Femur (tissue), 1 donor: ENCODE results near the gene BAIAP3.

Experiments used
- DNase-seq: peaks from one replicate; pipeline ENCODE4 v3.0.0-alpha.2; 2017

BAIAP3 gene

DNA sequence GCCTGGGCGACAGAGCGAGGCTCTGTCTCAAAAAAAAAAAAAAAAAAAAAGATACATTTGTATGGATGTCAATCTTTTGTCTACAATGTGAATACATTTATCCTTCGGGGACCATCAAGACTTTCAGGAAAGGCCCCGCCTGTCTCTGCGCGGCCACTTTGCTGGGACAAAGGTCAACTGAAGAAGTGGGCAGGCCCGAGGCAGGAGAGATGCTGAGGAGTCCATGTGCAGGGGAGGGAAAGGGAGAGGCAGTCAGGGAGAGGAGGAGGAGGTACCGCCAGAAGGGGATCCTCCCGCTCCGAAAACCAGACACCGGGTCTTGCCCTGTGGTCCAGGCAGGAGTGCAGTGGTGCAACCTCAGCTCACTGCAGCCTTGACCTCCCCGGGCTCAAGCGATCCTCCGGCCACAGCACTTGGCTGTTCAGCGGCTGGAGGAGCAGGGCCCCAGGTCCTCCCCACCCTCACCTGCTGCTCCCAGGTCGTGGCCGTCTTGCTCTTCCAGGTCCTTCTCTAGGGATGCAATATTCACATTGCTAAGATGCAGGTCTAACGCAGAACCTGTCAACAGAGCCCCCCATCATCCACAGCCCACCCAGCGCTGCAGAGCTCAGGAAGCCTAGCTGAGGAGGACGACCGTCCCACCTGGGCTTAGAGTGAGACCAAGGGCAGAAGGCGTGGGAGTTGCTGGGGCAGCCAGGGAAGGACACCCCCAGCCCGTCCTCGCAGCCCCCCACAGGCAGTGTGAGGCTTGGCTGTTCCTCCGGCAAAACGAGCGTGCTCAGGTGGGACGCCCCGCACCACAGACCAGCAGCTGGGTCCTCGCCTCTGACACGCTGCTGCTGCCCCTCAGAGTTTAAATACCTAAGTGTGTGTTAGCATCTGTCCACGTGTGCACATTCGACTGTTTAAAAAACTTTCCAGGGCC, 37.9 kb downstream of the BAIAP3 start:
- no peak for DNase-seq

DNA sequence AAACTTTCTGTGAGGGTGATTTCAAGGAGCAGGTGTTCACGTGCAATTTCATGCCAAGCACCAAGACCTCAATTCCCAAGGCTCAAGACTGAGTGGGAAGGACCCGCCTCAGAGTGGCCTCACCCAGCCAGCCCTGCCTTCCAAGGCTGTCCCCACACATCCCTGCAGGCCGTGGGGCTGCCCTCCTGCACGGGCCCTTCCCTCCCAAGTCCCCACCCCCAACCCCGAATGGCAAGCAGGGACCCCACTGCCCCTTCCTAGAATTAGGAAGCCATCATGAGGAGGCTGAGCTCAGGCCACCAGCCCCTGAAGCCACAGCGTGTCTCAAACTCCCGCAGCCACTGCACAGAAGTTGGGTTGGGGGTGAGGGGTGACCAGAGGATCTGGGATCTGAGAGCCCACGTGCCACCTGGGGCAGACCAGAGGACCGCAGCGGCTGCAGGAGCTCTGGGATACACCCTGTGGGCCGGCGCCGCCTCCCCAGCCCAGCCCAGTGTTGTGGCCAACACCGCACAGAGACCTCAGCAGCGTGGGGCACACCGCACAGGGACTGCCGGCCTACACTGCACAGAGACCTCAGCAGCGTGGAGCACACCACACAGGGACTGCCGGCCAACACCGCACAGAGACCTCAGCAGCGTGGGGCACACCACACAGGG, 39.0 kb downstream of the BAIAP3 start:
- DNase-seq: no peak

DNA sequence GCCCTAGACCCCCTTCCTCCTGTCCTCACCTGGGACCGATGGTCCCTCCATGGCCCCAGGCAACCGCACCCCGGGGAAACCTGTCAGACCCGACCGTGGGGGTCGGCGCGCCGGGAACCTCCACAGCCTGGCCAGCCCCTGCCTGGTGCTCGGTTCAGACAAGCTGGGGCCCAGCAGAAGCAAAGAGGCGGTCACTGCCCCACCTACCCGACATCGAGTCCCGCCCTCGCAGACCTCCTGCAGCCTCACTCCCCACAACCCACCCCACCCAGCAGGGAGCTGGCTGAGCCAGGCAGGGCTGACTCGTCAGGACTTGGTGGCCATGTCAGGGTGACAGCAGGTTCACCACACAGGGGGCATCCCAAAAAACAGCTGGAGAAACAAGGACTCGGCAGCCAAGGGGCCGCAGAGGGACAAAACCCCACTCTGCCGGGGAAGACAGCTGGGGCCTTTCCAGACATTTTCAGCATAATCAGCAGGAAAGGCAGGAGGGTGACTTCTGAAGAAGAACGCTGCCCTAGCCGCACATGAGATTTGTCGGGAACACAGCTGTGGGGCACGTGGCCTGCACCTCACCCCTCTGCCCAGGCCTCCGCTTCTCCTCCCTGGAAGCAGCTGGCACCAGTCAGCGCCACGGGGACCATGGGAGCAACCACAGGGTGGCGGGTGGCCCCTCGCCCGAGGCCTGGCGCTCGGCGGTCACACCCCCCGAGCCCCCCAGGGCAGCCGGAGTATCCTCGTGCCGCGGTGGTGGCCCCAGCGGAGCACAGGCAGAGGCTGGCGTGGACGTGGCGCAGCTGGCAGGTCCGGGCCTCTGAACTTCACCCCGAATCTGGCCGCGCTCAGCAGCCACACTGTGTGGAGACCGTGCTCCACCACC, 41.2 kb downstream of the BAIAP3 start:
- DNase-seq: peak; percentile 19

DNA sequence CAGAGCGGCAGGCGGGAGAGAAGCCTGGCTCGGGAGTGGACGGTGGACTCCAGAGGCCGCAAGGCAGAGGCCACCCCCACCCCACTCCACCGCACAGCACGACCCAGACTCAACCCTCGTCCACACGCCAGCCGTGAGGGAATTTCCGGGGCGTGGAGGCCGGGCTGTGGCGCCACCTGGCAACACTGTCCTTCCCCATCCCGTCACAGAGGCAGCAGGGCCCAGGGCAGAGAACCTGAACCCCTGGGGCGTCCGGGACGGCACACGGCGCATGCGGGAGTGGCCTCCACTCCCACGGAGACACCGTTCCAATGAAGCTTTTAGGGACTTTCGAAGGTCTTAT, 41.8 kb downstream of the BAIAP3 start:
- DNase-seq: no peak

DNA sequence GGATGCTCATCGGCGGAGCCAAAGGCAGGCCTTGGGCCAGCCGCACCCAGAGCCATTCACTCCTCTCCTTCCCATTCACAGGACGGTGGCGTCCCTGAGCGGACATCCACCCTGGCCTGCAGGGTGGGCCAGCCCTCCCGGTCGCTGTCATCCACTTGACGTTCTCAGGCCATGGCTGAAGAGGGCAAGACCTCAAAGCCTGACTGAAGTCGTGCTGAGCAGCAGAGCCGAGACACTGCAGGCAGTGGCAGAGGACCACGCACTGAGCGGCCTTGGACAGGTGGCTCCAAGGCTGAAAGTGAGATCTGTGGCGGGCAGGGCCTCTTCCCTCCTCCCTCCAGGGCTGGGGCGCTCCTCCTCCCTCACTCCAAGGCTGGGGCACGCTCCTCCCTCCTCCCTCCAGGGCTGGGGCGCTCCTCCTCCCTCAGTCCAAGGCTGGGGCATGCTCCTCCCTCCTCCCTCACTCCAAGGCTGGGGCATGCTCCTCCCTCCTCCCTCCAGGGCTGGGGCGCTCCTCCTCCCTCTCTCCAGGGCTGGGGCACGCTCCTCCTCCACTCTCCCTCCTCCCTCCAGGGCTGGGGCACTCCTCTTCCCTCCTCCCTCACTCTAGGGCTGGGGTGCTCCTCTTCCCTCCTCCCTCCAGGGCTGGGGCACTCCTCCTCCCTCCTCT, 42.4 kb downstream of the BAIAP3 start:
- DNase-seq: no peak

DNA sequence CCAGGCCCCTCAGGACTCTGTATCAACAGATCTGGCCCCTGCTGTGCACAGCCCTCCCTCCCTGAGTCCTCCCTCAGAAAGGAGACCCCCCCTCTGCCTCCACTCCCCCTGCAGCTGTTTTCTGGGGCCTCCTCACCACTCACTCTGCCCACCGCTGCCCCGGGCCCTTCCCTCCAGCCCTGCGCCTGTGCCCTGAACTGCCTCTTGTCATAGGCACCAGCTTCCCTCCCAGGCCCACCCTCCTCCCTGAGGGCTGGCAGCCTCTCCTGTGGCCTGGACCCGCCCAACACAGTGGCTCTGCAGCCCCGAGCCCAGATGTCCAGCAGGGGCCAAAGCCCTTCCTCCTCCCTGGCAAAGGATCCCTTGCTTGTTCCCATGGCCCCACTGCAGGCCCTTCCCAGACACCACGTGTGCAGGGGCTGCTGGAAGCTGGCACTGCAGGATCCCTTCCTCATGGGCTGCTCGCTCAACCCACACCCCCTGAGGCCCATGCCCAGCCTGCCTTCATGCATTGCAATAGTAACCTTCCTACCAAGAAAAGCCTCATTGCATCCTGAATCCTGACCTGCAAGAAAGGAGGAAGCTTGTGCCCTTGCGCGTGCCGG, 44.1 kb downstream of the BAIAP3 start:
- DNase-seq: no peak

DNA sequence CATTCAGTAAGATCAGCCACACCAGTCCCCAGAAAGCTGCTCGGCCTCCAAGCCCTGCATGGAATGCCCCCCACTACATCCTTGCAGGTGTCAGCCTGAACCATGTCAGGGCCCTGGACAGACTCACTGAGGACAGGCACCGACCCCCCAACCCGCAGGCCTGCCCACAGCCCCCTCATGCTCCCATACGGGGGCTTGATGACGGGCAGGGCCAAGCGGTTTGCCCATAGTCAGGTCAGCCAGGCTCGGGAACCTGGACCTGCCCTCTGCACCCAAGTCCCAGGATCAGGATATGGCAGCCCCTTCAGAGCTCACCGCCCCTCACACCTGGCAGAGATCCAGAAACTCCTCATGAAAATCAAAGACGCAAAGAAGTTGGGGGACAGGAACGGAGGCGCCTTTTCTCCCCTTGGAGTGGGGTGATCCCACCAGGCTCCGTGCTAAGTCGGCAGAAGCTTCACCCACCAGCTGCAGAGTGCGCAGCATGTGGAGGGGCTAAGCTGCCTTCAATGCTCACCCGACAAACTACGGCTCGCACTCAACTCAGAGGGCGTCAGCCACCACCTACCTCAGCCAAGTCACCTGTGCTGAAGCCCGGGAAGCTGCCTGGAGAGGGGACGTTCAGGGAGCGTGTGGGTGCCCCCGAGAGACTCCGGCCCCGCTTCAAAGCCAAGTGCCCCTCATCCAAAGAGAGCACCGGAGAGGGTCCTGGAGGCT, 44.8 kb downstream of the BAIAP3 start:
- DNase-seq: no peak

DNA sequence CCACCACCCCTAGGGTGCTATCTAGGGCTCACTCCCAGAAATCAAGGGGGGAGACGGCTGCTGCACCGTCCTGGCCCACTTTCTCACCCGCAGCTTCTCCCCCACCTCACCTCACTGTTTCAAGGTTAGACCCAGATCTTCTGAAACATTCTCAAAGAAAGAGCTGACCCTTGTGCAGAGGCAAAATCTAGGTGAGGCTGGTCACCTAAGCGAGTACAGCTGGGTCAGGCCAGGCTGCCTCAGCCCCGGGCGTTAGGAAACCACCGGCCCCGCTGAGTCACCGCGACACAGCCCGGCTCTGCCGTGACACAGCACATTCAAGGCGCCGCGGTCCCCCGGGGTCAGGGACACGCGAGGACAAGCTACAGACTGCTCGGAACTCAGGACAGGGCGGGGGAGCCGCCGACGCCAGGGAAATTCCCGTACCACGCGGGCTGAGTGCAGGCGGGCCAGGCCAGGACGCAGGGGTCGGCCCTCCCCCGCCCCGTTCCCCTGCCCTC, 45.4 kb downstream of the BAIAP3 start:
- peak; percentile 68 for DNase-seq

DNA sequence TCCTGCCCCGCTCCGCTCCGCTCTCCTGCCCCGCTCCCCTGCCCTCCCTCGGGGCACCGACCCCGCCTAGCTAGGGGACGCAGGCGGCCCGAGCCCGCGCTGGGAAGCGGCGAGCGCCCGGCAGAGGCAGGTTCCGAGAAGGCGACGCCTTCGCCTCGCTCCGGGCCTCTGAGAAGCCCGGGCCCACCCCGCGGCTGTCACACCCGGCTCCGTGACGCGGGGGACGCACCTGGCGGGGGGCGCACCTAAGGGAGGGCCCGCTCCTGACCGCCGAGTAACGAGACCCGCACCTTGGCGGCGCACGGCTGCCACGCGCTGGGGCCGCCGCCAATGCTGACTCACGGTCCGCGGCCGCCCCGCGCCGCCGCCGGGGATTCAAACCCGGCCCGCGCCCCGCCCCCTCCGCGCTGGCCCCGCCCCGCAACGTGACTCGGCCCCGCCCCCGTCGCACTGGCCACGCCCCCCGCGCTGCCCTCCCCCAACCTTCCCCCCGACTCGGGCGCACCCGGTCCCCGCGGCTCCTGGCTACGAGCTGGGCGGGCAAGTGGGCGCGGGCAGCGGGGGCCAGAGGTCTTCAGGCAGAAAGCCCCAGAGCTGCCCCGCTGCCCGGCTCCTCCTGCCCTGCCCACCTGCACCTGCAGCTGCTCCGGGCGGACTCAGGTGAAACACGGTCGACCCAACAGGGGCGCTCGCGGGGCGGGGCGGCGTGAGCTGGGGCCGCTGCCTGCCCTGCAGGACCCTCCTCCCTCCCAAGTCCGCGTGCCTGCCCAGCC, 46.0 kb downstream of the BAIAP3 start:
- DNase-seq: peak; percentile 59

DNA sequence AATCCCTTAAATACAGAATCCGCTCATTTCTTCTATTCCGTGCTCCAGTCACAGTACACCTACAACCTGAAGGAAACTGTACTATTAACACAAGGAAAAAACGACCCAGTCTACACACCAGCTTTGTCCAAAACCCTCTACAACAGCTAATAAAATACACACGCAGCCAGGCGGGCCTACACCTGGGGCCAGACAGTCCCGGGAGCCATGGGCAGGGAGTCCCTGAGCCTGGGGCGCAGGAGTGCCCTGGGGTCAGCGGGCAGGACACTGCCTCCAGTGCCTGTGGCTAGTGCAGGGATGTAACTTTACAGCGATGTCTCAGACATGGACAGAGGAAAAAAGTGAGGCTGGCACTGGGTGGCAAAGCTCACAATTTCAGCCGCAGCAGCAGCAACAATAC, 46.8 kb downstream of the BAIAP3 start:
- DNase-seq: peak; percentile 11

DNA sequence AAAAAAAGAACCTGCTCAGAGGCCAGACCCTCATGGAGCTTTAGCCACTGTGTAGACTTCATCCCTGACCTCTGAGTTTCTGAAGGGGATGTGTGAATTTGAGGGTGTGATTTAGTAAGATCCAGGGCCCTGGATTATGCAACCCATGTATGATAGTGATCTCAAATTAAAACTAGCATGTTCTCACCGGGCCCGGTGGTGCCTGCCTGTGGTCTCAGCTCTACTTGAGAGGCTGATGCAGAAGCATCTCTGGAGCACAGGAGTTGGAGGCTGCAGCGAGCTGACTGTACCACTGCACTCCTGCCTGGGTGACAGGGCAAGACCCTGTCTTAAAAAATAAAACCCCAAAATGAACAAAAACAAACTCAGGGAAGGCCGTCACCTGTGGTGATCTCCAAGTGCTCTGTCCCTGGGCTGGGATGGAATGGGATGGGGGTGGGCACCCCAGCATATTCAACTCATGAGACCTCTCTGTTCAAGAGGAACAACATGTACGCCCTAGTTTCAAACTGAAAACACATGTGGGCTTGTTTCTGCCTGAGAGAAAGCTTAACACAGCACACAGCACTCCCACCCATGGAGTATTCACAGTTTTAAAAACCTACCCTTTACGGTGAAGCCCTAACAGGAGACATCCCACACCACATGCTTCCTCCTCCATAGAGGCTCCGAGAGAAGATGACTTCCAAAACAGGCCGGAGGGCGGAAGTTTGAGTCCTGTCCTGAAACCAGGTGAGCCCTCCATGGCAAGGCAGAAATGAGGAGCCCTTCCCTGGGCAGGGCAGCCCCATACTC, 48.4 kb downstream of the BAIAP3 start:
- peak; percentile 14 for DNase-seq

DNA sequence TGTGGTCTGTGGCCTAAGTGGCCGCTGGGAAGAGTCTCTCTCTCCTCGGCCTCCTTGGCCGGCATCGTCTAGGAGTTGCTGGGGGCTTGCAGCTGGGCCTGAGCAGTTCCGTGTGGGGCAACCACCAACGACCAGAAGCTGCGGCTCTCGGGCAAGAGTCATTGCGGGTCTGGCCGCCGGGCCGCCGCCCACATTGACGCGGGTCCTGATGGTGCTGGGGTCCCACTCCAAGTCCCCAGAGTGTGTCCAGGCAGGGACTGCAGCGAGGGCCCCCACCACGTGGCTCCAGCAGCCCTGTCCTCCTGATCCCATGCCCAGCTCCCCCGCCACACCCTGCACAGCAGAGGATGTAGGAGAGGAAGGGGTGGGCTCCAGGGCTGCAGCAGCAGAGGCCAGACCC, 50.1 kb downstream of the BAIAP3 start:
- no peak for DNase-seq

DNA sequence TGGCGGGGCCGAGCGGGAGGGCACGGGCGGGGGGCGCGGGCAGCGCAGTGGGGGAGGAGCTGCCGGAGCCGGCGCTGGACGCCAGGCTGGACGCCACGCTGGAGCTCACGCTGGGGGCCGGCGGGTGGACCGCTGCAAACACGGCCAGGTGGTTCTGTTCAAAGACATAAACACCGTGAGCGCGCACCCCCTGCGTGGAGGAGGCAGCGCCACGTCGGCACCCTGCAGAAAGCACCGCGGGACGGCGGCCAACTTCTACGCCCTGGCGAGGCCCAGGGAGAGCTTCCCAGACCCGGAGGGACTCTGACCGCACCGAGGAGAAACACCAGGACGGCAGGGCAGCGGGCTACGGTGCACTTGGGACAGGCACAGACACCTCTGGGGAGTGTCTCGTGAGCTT, 51.8 kb downstream of the BAIAP3 start:
- no peak for DNase-seq

DNA sequence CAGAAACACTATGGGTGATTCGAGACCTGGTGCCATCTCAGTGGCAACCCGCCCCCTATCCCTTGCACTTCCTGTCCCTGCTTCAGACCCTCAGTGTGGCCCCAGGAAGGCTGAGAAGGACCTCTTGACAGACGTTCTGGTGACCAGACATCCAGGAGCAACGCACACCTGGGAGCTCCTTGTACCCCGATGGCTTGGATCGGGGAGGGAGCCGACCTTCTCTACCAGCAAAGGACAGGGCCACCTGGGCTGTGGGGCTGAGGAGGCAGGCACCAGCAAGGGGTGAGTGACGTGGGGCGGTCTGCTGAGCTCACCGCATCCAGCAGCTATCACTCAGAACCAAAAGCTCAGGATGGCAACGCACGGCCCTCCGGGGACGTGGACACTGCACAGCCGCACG, 53.9 kb downstream of the BAIAP3 start:
- DNase-seq: no peak

DNA sequence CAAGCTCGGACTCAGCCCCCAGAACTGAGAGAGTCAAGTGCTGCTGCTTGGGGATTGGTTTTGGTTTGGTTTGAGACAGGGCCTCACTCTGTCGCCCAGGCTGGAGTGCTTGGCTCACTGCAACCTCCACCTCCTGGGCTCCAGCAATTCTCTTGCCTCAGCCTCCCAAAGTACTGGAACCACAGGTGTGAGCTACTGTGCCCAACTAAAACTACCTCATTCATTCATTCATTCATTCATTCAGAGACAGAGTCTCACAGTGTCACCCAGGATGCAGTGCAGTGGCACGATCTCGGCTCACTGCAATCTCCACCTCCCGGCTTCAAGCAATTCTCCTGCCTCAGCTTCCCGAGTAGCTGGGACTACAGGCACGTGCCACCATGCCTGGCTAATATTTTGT, 56.3 kb downstream of the BAIAP3 start:
- DNase-seq: no peak

DNA sequence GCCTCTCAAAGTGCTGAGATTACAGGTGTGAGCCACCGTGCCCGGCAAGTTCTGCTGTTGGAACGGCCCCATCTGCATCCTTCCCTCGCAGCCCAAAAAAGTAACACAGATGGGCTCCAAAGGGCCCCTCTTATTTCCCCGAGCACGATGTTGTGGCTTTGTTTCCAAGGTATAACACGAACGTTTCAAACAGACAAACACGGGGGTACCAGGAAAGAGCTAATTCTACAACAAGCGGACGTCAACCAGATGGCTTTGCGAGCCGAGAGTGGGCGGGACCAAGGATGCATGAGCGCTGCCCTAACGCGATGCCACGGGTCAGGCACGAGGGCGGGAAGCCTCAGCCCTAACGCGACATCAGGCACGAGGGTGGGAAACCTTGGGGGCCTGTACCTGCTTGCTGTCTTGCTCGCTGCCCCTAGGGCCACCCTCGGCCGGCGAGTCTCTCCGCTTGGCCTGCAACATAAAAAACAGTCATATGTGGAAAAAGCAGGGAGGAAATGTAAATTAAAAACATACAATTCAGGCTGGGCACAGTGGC, 56.9 kb downstream of the BAIAP3 start:
- DNase-seq: no peak

DNA sequence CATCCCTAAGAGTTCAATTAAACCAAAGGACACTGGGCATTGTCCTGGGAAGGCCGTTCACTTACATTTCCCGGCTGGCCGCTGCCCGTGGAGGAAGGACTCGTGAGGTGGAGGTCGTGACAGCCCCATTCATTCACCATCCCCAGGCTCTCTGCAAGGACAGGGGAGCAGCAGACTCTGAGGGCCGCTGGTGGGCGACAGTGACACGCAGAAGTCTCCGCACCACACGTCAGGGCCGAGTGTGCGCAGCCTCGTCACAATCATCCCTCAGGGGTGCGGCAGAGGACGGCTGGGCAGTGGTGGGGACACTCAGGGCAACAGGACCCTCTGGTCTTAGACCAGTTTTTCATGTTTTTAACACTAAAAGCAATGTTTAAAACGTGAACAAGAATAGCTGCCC, 59.4 kb downstream of the BAIAP3 start:
- no peak for DNase-seq

DNA sequence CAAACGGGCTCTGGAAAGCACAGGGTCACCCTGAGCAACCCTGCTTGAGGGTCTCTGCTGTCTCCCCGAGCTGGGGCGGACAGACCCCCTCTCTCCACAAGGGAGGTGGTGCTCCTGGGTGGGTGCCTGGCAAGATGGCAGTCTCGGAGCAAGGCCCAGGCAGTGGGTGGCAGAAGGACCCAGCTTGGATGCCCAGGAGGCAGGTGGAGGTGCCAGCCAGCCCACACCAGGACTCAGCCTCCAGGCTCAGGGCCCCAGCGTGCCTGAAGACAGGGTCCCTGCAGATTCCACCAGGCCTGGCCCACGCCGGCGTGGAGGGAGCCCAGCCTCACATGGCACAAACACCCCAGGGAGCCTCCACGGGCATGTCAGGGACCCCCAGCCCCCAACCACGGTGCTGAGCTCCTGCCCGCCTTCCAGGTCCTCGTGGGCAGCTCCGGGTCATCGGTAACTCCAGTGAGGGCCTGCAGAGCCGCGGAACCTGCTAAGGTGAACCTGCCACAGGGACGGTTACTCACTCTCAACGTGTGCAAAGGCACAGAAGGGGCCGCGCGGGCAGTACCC, 60.2 kb downstream of the BAIAP3 start:
- DNase-seq: no peak

DNA sequence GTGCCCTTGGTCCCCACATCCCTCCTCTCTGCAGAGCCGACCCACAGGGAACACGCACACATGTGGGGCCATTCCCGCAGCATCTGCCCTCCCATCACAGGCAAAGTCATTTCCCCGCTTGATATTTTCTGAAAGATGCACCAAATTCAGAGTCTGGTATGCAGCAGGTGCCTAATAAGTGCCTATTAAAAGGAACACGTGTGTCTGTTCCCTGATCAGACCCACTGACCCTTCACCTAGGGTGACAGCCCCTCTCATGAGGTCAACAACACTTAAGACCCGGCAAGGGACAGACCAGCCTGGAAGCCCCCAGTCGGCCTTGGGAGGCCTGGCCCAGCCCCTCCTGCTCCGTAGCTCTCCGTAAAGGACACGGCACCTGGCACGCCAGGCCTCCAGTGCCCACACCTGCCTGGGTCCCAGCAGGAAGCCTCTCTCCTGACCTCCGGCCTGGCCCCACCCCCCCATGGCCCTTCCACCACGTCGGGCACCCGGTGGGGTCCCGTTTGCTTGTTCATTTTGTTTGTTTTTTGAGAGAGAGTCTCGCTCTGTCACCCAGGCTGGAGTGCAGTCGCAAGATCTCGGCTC, 61.0 kb downstream of the BAIAP3 start:
- no peak for DNase-seq
